HG03354 (cell line): ENCODE measurements around the gene SPOCK3.
A peak's percentile ranks its signal among the peaks of the same experiment; 100 is the strongest.
"Not testable (repeated sequence)": the region's sequence is repeated elsewhere in the genome, so short reads cannot be mapped to it uniquely, and the experiment has no call there.

ENCODE experiments used
- ATAC-seq: cut with Tn5 transposase; IDR thresholded peaks from one replicate; pipeline ENCODE4 v1.9.1; 2021; ENCODE audit warnings: mild to moderate bottlenecking; ENCODE audit not compliant: unreplicated experiment, poor library complexity, severe bottlenecking

Gene SPOCK3

DNA sequence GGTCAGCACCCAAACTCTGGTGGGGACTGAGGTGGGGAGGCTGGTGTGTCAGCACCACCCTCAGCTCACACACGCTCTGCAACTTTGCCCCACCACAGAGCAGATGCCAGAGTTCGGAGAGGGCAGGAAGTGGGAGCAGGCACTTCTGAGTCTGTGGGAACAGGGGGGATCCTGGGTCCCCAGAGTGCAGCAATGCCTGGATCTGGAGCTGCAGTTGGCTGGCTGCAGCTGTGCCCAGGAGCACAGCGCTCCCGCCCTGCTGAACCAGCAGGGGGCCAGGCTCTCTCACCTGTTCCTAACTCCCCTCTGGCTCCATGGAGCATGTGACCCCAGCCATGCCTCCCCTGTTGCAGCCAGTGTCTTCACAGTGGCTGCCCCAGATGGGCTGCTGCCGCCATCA, 252.4 kb downstream of the SPOCK3 start:
- ATAC-seq, result no peak

DNA sequence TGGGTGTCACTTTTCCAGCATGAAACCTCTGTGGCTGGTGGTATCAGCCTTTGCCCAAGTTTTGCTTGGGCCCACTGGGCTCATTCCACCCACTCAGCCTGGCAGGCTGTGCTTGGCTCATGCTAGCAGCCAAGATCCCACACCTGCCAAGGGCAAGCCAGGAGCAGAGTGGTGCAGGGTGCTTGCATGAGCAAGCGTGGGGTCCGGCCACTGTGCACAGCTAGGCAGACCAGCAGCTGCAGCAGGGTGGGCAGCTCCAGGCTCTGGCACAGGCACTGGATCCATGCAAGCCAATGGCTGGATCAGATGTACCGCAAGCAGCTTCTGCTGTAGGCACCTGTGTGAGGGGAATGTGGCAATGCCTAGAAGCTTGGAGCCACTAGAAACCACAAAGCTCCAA, 253.9 kb downstream of the SPOCK3 start:
- no peak for ATAC-seq

GRCh38 chr4:166977596-166977995, 256.7 kb downstream of the SPOCK3 start:
- no peak for ATAC-seq

DNA sequence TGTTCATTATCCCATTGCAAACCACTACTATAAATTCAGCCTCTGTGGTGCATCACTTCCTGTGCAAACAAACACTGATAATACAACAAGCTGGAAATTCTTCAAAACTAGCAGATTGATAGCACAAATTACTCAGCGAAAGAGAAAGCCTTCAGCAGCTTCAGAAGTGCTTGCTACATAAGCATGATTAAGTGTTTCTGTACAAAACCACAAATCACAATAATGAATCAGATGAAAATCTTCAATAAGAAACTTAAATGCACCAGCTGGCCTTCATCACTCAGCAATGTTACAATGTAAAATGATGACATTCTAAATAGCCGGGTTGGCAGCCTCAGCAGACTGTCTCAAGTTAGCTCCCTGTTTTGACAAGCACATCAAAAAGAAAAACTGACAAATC, 262.2 kb downstream of the SPOCK3 start:
- ATAC-seq, result peak; percentile 69

GRCh38 chr4:166968219-166968618, 266.1 kb downstream of the SPOCK3 start:
- ATAC-seq, result not testable (repeated sequence)

DNA sequence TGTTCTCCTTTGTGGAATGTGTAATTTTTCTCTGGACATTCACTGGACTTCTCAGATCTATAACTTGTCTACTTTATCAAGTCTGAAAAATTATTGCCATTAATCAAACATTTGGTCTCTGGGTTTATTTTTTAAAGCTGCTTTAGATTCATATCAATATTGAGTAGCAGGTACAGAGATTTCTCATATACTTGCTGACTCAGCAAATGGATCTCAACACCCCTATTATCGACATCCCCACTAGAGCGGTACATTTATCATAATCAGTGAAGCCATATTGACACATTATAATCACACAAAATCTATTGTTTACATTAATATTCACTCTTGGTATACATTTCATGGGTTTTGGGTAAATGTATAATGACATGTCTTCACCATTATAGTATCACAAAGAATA, 268.7 kb downstream of the SPOCK3 start:
- ATAC-seq, result no peak

- ATAC-seq, result no peak
Observed at GRCh38 chr4:166957451-166957850, 276.8 kb downstream of the SPOCK3 start.

GRCh38 chr4:166956484-166956883, 277.8 kb downstream of the SPOCK3 start:
- ATAC-seq, result no peak

- no peak for ATAC-seq
Observed at GRCh38 chr4:166941629-166942028, 292.7 kb downstream of the SPOCK3 start.

- no peak for ATAC-seq
Observed at GRCh38 chr4:166930464-166930863, 303.8 kb downstream of the SPOCK3 start.

- ATAC-seq, result no peak
Observed at GRCh38 chr4:166924424-166924823, 309.9 kb downstream of the SPOCK3 start.

DNA sequence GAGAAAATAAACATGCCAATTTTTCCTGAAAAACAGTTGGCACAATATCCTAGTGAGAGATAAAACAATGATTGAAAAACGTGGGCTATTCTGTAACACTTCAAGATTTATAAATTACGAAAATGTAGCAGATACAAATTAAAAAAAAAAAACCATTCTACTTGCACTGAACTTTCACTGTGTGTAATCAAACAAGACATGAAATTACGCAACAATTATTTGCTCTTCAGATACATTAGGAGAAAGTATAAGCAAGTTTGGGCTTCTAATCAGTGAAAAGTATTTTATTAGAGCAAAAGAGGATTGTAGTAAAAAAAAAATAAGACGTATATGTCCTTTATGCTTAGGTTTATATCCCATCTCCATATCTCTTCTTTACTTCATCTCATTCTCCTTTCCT, 320.4 kb downstream of the SPOCK3 start:
- ATAC-seq, result no peak

DNA sequence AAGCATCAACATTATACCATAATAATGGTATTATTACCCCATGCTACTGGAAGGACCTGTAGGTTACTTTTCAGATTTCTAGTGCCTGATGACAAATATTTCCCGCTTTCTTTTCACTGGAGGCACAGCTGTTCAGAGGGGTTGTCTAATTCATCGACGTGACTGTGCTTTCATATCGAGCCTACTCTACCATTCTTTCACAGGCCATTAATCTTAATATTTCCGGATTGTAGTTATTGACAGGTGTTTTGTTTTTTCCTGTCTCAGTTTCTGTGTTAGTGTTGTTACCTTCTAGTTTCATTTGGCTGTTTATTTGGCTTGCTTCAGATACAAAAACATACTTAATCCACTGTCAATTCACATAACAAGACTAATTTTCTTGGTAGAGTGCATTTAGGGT, 330.9 kb downstream of the SPOCK3 start:
- ATAC-seq, result no peak

GRCh38 chr4:166902941-166903340, 331.4 kb downstream of the SPOCK3 start:
- no peak for ATAC-seq

GRCh38 chr4:166896254-166896653, 338.0 kb downstream of the SPOCK3 start:
- no peak for ATAC-seq

DNA sequence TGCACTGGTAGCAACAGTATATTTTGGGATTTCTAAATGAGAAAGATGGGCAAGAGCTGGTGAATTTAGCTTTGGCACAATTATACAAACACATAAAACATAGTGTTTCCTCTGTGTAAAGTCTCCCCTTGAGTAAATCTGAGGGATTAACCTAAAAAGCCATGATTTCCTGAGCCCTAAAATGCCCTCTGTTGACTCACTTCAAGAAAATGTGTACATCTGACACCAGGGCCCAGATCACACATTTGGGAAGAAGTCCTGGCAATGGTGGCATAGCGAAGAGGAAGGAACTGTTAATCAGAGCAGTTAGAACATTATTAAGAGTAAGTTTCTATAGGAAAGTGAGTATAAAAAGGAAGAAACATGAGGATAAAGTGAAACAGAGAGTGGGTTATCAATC, 338.5 kb downstream of the SPOCK3 start:
- no peak for ATAC-seq

DNA sequence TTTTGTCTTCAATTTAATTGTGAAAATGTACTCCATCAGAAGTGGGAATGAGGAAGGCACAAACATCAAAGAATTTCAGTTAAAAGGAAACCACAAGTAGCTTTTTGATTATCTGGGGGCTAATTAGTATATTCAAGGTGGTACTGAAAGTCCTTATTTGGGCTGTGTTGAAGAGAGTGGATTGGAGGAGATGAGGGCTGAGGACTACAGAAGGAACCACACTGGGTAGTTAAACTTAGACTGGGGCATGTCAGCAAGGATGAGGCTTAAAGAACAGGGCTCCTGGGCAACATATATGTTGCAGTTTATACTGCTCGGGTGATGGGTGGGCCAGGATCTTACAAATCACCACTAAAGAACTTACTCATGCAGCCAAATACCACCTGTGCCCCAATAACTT, 346.8 kb downstream of the SPOCK3 start:
- ATAC-seq, result no peak

- no peak for ATAC-seq
Observed at GRCh38 chr4:166886718-166887117, 347.6 kb downstream of the SPOCK3 start.

GRCh38 chr4:166882221-166882620, 352.1 kb downstream of the SPOCK3 start:
- ATAC-seq, result no peak

- no peak for ATAC-seq
Observed at GRCh38 chr4:166875821-166876220, 358.5 kb downstream of the SPOCK3 start.

- ATAC-seq, result no peak
Observed at GRCh38 chr4:166862032-166862431, 372.3 kb downstream of the SPOCK3 start.

GRCh38 chr4:166850398-166850797, 383.9 kb downstream of the SPOCK3 start:
- not testable (repeated sequence) for ATAC-seq

GRCh38 chr4:166846939-166847338, 387.4 kb downstream of the SPOCK3 start:
- no peak for ATAC-seq
